IMR-90 (cell line): ENCODE measurements around the gene AGAP1. TPM values are rescaled to one million over a fixed set of nuclear protein-coding genes. Genes with fewer than 3 reads are reported as not detected.

ENCODE experiments used
- ATAC-seq: fragments of 200-7000 bp; cut with Tn5 transposase; 2 replicates; pipeline ENCODE4 v1.9.1; 2020; ENCODE audit warnings: low read depth, mild to moderate bottlenecking, moderate library complexity
- BruUV-seq: library from RNA; stranded (reverse); fragments of 400-500 nt; replicated peaks from 2 replicates; lab custom pipeline; 2021; lab: Mats Ljungman, UMichigan
- CTCF ChIA-PET: fragments of 300-600 bp; formaldehyde crosslinking; extraction: SDS; loops from one replicate; lab custom pipeline; 2021; ENCODE audit warnings: antibody characterized with exemption; lab: Yijun Ruan, JAX
- POLR2A ChIA-PET: fragments of 300-600 bp; sonication (Branson Sonifier 250); formaldehyde crosslinking; loops from one replicate; lab custom pipeline; 2022; ENCODE audit warnings: antibody characterized with exemption; ENCODE audit not compliant: unreplicated experiment; lab: Charles Lee
- DNase-seq: peaks from one replicate; pipeline ENCODE4 v3.0.0; 2013
- H2AFZ ChIP-seq: replicated peaks from 2 replicates; pipeline ENCODE3; 2013; ENCODE audit warnings: low read length, mild to moderate bottlenecking; ENCODE audit not compliant: poor library complexity
- H2AK5ac ChIP-seq: 2 replicates; pipeline ENCODE4 v1.6.1; 2013; ENCODE audit warnings: low read depth, low read length, inconsistent platforms
- H2AK9ac ChIP-seq: replicated peaks from 2 replicates; pipeline ENCODE3; 2013; ENCODE audit warnings: mild to moderate bottlenecking, low read depth, low read length, moderate library complexity; ENCODE audit not compliant: poor library complexity
- H2BK120ac ChIP-seq: 2 replicates; pipeline ENCODE4 v1.6.1; 2013; ENCODE audit warnings: low read depth, low read length, inconsistent platforms
- H2BK15ac ChIP-seq: 3 replicates; pipeline ENCODE4 v1.6.1; 2013; ENCODE audit warnings: low read depth, low read length, inconsistent platforms
- H2BK20ac ChIP-seq: 2 replicates; pipeline ENCODE4 v1.6.1; 2013; ENCODE audit warnings: low read depth, mild to moderate bottlenecking, inconsistent platforms, low read length, moderate library complexity
- H2BK5ac ChIP-seq: 2 replicates; pipeline ENCODE4 v1.6.1; 2013; ENCODE audit warnings: mild to moderate bottlenecking, low read depth, low read length, inconsistent platforms; ENCODE audit not compliant: poor library complexity, severe bottlenecking
- H3K14ac ChIP-seq: replicated peaks from 2 replicates; pipeline ENCODE4 v1.6.1; 2013; ENCODE audit warnings: low read depth, low read length, inconsistent platforms
- H3K18ac ChIP-seq: 2 replicates; pipeline ENCODE4 v1.6.1; 2013; ENCODE audit warnings: low read depth, low read length, control low read depth
- H3K23ac ChIP-seq: 2 replicates; pipeline ENCODE4 v1.6.1; 2013; ENCODE audit warnings: low read depth, low read length, inconsistent platforms
- H3K27ac ChIP-seq: 2 replicates; pipeline ENCODE4 v1.5.1; 2013; ENCODE audit warnings: mild to moderate bottlenecking, control low read depth, low read length; ENCODE audit not compliant: insufficient read depth
- H3K27me3 ChIP-seq: 2 replicates; pipeline ENCODE4 v1.6.1; 2013; ENCODE audit warnings: low read length; ENCODE audit not compliant: control insufficient read depth, insufficient read depth
- H3K36me3 ChIP-seq: 2 replicates; pipeline ENCODE4 v1.6.1; 2013; ENCODE audit warnings: low read length, mixed read lengths; ENCODE audit not compliant: control insufficient read depth, insufficient read depth
- H3K4ac ChIP-seq: 2 replicates; pipeline ENCODE4 v1.6.1; 2013; ENCODE audit warnings: low read depth, low read length, inconsistent platforms
- H3K4me1 ChIP-seq: 2 replicates; pipeline ENCODE4 v1.6.1; 2013; ENCODE audit warnings: low read length, mixed read lengths; ENCODE audit not compliant: control insufficient read depth, insufficient read depth
- H3K4me2 ChIP-seq: 2 replicates; pipeline ENCODE4 v1.6.1; 2013; ENCODE audit warnings: low read depth, mild to moderate bottlenecking, control low read depth, low read length, moderate library complexity
- H3K4me3 ChIP-seq: 2 replicates; pipeline ENCODE4 v1.5.1; 2013; ENCODE audit warnings: low read depth, mild to moderate bottlenecking, control low read depth, low read length, moderate library complexity; ENCODE audit not compliant: insufficient read depth
- H3K56ac ChIP-seq: 2 replicates; pipeline ENCODE4 v1.6.1; 2013; ENCODE audit warnings: low read length, inconsistent platforms; ENCODE audit not compliant: insufficient read depth; ENCODE audit errors: extremely low read depth
- H3K79me1 ChIP-seq, 2 experiments: 2 replicates each; pipeline ENCODE4 v1.6.1; 2013; ENCODE audit warnings: low read length in 2 of 2, inconsistent platforms in 1 of 2, low read depth in 1 of 2
- H3K9ac ChIP-seq: 2 replicates; pipeline ENCODE4 v1.6.1; 2013; ENCODE audit warnings: low read depth, low read length, control low read depth
- H3K9me1 ChIP-seq: 2 replicates; pipeline ENCODE4 v1.6.1; 2013; ENCODE audit warnings: low read length, inconsistent platforms; ENCODE audit not compliant: insufficient read depth
- H3K9me3 ChIP-seq: 2 replicates; pipeline ENCODE4 v1.6.1; 2013; ENCODE audit warnings: low read length; ENCODE audit not compliant: control insufficient read depth, insufficient read depth
- H4K20me1 ChIP-seq: 2 replicates; pipeline ENCODE4 v1.6.1; 2013; ENCODE audit warnings: low read length, inconsistent platforms; ENCODE audit not compliant: insufficient read depth
- H4K5ac ChIP-seq: 2 replicates; pipeline ENCODE4 v1.6.1; 2013; ENCODE audit warnings: mild to moderate bottlenecking, low read depth, low read length, control low read depth
- H4K8ac ChIP-seq, 2 experiments: 2 replicates each; pipeline ENCODE4 v1.6.1; 2013; ENCODE audit warnings: low read depth in 2 of 2, low read length in 2 of 2, control low read depth in 1 of 2, inconsistent platforms in 1 of 2
- H4K91ac ChIP-seq: 2 replicates; pipeline ENCODE4 v1.6.1; 2013; ENCODE audit warnings: low read depth, low read length, inconsistent platforms; ENCODE audit not compliant: insufficient read depth
- BHLHE40 ChIP-seq: fragments of 150-350 bp; IDR thresholded peaks from 2 replicates; pipeline ENCODE4 v1.6.1; 2016; ENCODE audit warnings: mild to moderate bottlenecking, low read depth, low read length
- CHD1 ChIP-seq: IDR thresholded peaks from 2 replicates; pipeline ENCODE4 v1.6.1; 2012; ENCODE audit warnings: low read depth, low read length, improper control_type of control experiment
- CTCF ChIP-seq: conservative IDR thresholded peaks from 2 replicates; pipeline ENCODE4 v1.5.1; 2012; ENCODE audit warnings: mild to moderate bottlenecking, low read depth, low read length, improper control_type of control experiment
- ELK1 ChIP-seq: fragments of 150-350 bp; IDR thresholded peaks from 2 replicates; pipeline ENCODE4 v1.6.1; 2016; ENCODE audit warnings: low read depth, mild to moderate bottlenecking, low read length, moderate library complexity, borderline replicate concordance
- MAZ ChIP-seq: IDR thresholded peaks from 2 replicates; pipeline ENCODE4 v1.6.1; 2012; ENCODE audit warnings: low read depth, mild to moderate bottlenecking, low read length, improper control_type of control experiment, moderate library complexity, borderline replicate concordance
- MXI1 ChIP-seq: IDR thresholded peaks from 2 replicates; pipeline ENCODE4 v1.6.1; 2012; ENCODE audit warnings: low read depth, mild to moderate bottlenecking, low read length, moderate library complexity, borderline replicate concordance
- NFE2L2 ChIP-seq: fragments of 150-350 bp; IDR thresholded peaks from 2 replicates; pipeline ENCODE4 v1.6.1; 2016; ENCODE audit warnings: low read depth, mild to moderate bottlenecking, low read length
- POLR2A ChIP-seq: IDR thresholded peaks from 2 replicates; pipeline ENCODE4 v1.6.1; 2012; ENCODE audit warnings: mild to moderate bottlenecking, low read depth, low read length
- RAD21 ChIP-seq: IDR thresholded peaks from 2 replicates; pipeline ENCODE4 v1.6.1; 2012; ENCODE audit warnings: low read length, improper control_type of control experiment
- RCOR1 ChIP-seq: IDR thresholded peaks from 2 replicates; pipeline ENCODE4 v1.6.1; 2012; ENCODE audit warnings: mild to moderate bottlenecking, low read length, improper control_type of control experiment; ENCODE audit not compliant: insufficient replicate concordance
- SMC3 ChIP-seq: fragments of 150-350 bp; IDR thresholded peaks from 2 replicates; pipeline ENCODE4 v1.6.1; 2016; ENCODE audit warnings: low read depth, mild to moderate bottlenecking, antibody characterized with exemption, low read length, moderate library complexity
- USF2 ChIP-seq: fragments of 150-350 bp; IDR thresholded peaks from 2 replicates; pipeline ENCODE4 v1.6.1; 2017; ENCODE audit warnings: mild to moderate bottlenecking, antibody characterized with exemption, low read length, low read depth
- WGBS, 2 experiments: methylation state at CpG; one replicate each; pipeline versions ENCODE4 v1.1.5 to v1.1.7; 2013; ENCODE audit warnings: missing lambda C conversion rate in 2 of 2; ENCODE audit not compliant: insufficient read length in 1 of 2; ENCODE audit errors: extremely low coverage in 2 of 2; 5-methylcytosine and 5-hydroxymethylcytosine counted together
- dilution Hi-C: fragments of 300-500 bp; cut with HindIII; formaldehyde crosslinking; loops from one replicate; pipeline ENCODE4 v1.14.3; 2018; ENCODE audit warnings: low sequenced_read_pairs; ENCODE audit not compliant: unreplicated experiment
- in situ Hi-C: fragments of 300-500 bp; cut with MboI; formaldehyde crosslinking; loops from 3 replicates; pipeline ENCODE4 v1.14.3; 2019; ENCODE audit warnings: low sequenced_read_pairs, inconsistent platforms, mixed read lengths
- intact Hi-C: fragments of 100-400 bp; cut with micrococcal nuclease; formaldehyde crosslinking; loops from 2 replicates; pipeline ENCODE4 v1.10.0; 2022
- polyA plus RNA-seq, 3 experiments: library from polyadenylated mRNA; depleted of rRNA; stranded (reverse); fragments of >200 nt; gene quantifications; 2 replicates each; pipeline ENCODE4 v1.2.3, GENCODE V29; 2012; ENCODE audit warnings: low replicate concordance in 1 of 3
- total RNA-seq: library from RNA; depleted of rRNA; stranded (reverse); fragments of >200 nt; gene quantifications from 2 replicates; pipeline ENCODE4 v1.2.3, GENCODE V29; 2012

AGAP1 gene
- total and polyA plus RNA-seq, 2 of the 4 experiments (the other 2 are of a cell fraction), result 15.1 to 16.4 TPM

- Histone ChIP-seq H3K4me1 (no peaks in the 10 kb centered on the region), H2AK9ac (no peak overlapping the region), H3K9me3 (no peaks in the 10 kb centered on the region), H4K20me1 (no peaks in the 10 kb centered on the region; the same call in 1 of the 2 replicates), H3K23ac (no peak overlapping the region), H3K4me3 (no peak overlapping the region), H3K18ac (no peak overlapping the region), H2BK120ac (no peak overlapping the region), H3K27me3 (no peaks in the 10 kb centered on the region), H3K9ac (no peak overlapping the region), H2AFZ (no peak overlapping the region), H3K14ac (no peak overlapping the region), H2BK20ac (no peak overlapping the region), H4K91ac (no peak overlapping the region), H4K8ac (no peak overlapping the region), H2BK15ac (no peak overlapping the region), H3K27ac (no peak overlapping the region), H2AK5ac (no peak overlapping the region), H3K79me1 (no peaks in the 10 kb centered on the region; a peak in 1 of 4 replicates), H2BK5ac (no peak overlapping the region), H3K36me3 (peaks cover 1% of the 10 kb centered on the region; the same call in 1 of the 2 replicates), H4K5ac (no peak overlapping the region), H3K9me1 (no peaks in the 10 kb centered on the region; the same call in 1 of the 2 replicates), H3K4me2 (no peak overlapping the region), H3K4ac (no peak overlapping the region), H3K56ac (no peak overlapping the region)
- ChIA-PET CTCF (interaction anchor here (0.6 kb wide), 1 partner anchor 9 kb away, joined by 8 read pairs; no protein-coding TSS in a partner anchor), POLR2A (no interaction called here)
- intact Hi-C loops (no loop called here), dilution Hi-C loops (no loop called here), in situ Hi-C loops (no loop called here)
- TF ChIP-seq CHD1, result no peak
- no peak for TF ChIP-seq RCOR1
- TF ChIP-seq BHLHE40, result no peak
- TF ChIP-seq MXI1, result no peak
- no peak for TF ChIP-seq ELK1
- TF ChIP-seq NFE2L2, result no peak
- no peak for TF ChIP-seq MAZ
- TF ChIP-seq RAD21, result no peak
- TF ChIP-seq SMC3, result no peak
- TF ChIP-seq CTCF, result no peak
- TF ChIP-seq POLR2A, result no peak
- no peak for TF ChIP-seq USF2
- ATAC-seq (no peak), DNase-seq (no peak)
- no TSS peak for BruUV-seq
- 100% methylated on average over 1 of the region's 6 CpGs; no CpG with 5 or more reads in 1 of the 2 experiments for WGBS, 2 experiments
Measured at GRCh38 chr2:235757640-235758039, 263.8 kb downstream of the AGAP1 start.
